HEK293 (cell line): ENCODE data around the gene ZNF775.

Experiments used
- SCRT2 ChIP-seq: fragments of 450-650 bp; formaldehyde crosslinking; IDR thresholded peaks from 2 replicates; pipeline ENCODE4 v1.5.1; 2016; ENCODE audit warnings: missing biosample characterization, missing genetic modification characterization
- SP2 ChIP-seq: fragments of 450-650 bp; formaldehyde crosslinking; IDR thresholded peaks from 2 replicates; pipeline ENCODE4 v1.5.1; 2016; ENCODE audit warnings: missing biosample characterization, missing genetic modification characterization
- ZEB2 ChIP-seq: fragments of 450-650 bp; formaldehyde crosslinking; IDR thresholded peaks from 2 replicates; pipeline ENCODE4 v1.5.1; 2016; ENCODE audit warnings: missing biosample characterization, missing genetic modification characterization
- ZNF169 ChIP-seq: fragments of 450-650 bp; formaldehyde crosslinking; IDR thresholded peaks from 2 replicates; pipeline ENCODE4 v1.5.1; 2016; ENCODE audit warnings: missing biosample characterization, missing genetic modification characterization
- ZNF184 ChIP-seq: fragments of 450-650 bp; IDR thresholded peaks from 2 replicates; pipeline ENCODE4 v1.5.1; 2018; ENCODE audit warnings: missing biosample characterization, mild to moderate bottlenecking, missing genetic modification characterization
- ZNF274 ChIP-seq, 2 experiments: fragments of 200-500 bp in 1 of 2; fragments of 450-650 bp in 1 of 2; sonication (Bioruptor generic) in 1 of 2; formaldehyde crosslinking in 1 of 2; IDR thresholded peaks; 2 replicates each; pipeline versions ENCODE4 v1.5.1 to v1.6.1; 2014 to 2016; ENCODE audit warnings: borderline replicate concordance in 1 of 2, inconsistent platforms in 1 of 2, low read length in 1 of 2, missing biosample characterization in 1 of 2, missing genetic modification characterization in 1 of 2
- ZNF610 ChIP-seq: fragments of 450-650 bp; formaldehyde crosslinking; IDR thresholded peaks from 2 replicates; pipeline ENCODE4 v1.5.1; 2016; ENCODE audit warnings: missing biosample characterization, missing genetic modification characterization, borderline replicate concordance
- ZNF626 ChIP-seq: fragments of 450-650 bp; sonication (Bioruptor Pico); formaldehyde crosslinking; IDR thresholded peaks from 2 replicates; pipeline ENCODE4 v1.5.1; 2018; ENCODE audit warnings: missing biosample characterization, missing genetic modification characterization, inconsistent platforms
- ZNF843 ChIP-seq: fragments of 450-650 bp; formaldehyde crosslinking; IDR thresholded peaks from 2 replicates; pipeline ENCODE4 v1.5.1; 2016; ENCODE audit warnings: missing biosample characterization, missing genetic modification characterization
- TF ChIP-seq, protein P1 (sequence below): fragments of 450-650 bp; formaldehyde crosslinking; IDR thresholded peaks from 2 replicates; pipeline ENCODE4 v1.5.1; 2016; ENCODE audit warnings: missing biosample characterization, missing genetic modification characterization
- TF ChIP-seq, protein P2 (sequence below): fragments of 450-650 bp; formaldehyde crosslinking; optimal IDR thresholded peaks from 2 replicates; pipeline ENCODE3; 2016; ENCODE audit warnings: missing biosample characterization, mild to moderate bottlenecking, missing genetic modification characterization
- TF ChIP-seq, protein P3 (sequence below): fragments of 450-650 bp; formaldehyde crosslinking; IDR thresholded peaks from 2 replicates; pipeline ENCODE4 v1.5.1; 2016; ENCODE audit warnings: missing biosample characterization, missing genetic modification characterization, borderline replicate concordance

DNA sequence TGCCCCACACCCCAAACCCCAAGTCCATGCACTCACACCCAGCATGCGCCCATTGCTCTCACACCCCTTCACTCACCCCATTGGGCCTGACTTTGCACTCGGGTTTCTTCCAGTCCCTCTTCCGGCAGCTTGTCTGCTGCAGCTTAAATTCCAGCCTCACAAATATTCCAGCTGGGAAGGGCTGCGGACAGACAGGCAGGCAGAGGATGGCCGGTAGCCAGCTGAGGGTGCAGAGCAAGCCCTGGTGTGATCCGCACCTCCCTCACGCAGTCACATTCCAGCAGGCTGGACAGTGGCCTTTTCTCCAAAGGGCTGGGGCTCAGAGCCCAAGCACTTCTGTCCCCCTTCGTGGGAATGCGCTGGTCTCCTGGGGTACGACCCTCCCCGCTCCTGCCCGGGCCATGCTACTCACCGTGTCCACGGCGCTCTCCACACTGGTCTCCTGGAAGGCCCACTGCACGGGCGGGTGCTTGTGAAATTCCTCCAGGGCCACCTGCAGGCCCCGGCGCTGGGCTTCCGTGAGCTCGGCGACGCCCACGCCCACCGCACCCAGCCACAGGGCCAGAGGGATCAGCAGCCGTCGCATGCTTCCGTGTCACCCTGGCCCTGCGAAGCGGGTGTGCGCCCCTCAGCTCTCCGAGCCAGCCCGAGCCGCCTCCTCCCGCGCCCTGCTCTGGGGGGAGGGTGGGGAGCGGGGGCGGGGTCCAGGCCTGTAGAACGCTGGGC, 38.9 kb upstream of the ZNF775 start:
- TF ChIP-seq, protein P1, sequence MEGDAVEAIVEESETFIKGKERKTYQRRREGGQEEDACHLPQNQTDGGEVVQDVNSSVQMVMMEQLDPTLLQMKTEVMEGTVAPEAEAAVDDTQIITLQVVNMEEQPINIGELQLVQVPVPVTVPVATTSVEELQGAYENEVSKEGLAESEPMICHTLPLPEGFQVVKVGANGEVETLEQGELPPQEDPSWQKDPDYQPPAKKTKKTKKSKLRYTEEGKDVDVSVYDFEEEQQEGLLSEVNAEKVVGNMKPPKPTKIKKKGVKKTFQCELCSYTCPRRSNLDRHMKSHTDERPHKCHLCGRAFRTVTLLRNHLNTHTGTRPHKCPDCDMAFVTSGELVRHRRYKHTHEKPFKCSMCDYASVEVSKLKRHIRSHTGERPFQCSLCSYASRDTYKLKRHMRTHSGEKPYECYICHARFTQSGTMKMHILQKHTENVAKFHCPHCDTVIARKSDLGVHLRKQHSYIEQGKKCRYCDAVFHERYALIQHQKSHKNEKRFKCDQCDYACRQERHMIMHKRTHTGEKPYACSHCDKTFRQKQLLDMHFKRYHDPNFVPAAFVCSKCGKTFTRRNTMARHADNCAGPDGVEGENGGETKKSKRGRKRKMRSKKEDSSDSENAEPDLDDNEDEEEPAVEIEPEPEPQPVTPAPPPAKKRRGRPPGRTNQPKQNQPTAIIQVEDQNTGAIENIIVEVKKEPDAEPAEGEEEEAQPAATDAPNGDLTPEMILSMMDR (tag by site-specific recombination), result no peak
- TF ChIP-seq ZNF274 (IDR thresholded peaks at IDR 0.05; ENCODE audit: low read length) (no peak), ZNF274 (tag by site-specific recombination; IDR thresholded peaks at IDR 0.05; ENCODE audit: borderline replicate concordance) (no peak), SCRT2 (tag by site-specific recombination) (no peak), ZNF610 (no peak), ZNF184 (tag by site-specific recombination) (no peak), ZNF843 (no peak), ZNF169 (no peak), ZEB2 (no peak), SP2 (no peak), ZNF626 (no peak)
- TF ChIP-seq, protein P2, sequence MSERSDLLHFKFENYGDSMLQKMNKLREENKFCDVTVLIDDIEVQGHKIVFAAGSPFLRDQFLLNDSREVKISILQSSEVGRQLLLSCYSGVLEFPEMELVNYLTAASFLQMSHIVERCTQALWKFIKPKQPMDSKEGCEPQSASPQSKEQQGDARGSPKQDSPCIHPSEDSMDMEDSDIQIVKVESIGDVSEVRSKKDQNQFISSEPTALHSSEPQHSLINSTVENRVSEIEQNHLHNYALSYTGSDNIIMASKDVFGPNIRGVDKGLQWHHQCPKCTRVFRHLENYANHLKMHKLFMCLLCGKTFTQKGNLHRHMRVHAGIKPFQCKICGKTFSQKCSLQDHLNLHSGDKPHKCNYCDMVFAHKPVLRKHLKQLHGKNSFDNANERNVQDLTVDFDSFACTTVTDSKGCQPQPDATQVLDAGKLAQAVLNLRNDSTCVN (tag by site-specific recombination), result no peak
- TF ChIP-seq, protein P3, sequence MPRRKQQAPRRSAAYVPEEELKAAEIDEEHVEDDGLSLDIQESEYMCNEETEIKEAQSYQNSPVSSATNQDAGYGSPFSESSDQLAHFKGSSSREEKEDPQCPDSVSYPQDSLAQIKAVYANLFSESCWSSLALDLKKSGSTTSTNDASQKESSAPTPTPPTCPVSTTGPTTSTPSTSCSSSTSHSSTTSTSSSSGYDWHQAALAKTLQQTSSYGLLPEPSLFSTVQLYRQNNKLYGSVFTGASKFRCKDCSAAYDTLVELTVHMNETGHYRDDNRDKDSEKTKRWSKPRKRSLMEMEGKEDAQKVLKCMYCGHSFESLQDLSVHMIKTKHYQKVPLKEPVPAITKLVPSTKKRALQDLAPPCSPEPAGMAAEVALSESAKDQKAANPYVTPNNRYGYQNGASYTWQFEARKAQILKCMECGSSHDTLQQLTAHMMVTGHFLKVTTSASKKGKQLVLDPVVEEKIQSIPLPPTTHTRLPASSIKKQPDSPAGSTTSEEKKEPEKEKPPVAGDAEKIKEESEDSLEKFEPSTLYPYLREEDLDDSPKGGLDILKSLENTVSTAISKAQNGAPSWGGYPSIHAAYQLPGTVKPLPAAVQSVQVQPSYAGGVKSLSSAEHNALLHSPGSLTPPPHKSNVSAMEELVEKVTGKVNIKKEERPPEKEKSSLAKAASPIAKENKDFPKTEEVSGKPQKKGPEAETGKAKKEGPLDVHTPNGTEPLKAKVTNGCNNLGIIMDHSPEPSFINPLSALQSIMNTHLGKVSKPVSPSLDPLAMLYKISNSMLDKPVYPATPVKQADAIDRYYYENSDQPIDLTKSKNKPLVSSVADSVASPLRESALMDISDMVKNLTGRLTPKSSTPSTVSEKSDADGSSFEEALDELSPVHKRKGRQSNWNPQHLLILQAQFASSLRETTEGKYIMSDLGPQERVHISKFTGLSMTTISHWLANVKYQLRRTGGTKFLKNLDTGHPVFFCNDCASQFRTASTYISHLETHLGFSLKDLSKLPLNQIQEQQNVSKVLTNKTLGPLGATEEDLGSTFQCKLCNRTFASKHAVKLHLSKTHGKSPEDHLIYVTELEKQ, result no peak
